Cardiac muscle cell (in vitro differentiated cells and primary cell): Measurements from ENCODE around the gene DLL4. TPM values are rescaled to one million over a fixed set of nuclear protein-coding genes. Genes with fewer than 3 reads are reported as not detected.

Experiments used
- DNase-seq, 2 donors: peaks; one replicate each; pipeline versions ENCODE4 v3.0.0 to v3.0.0-alpha.2; 2010 to 2017; ENCODE audit warnings: low read depth in 1 of 2, low spot score in 1 of 2
- H3K27ac ChIP-seq: fragments of 200-600 bp; sonication (generic); 2 replicates; pipeline ENCODE4 v1.5.1; 2016
- H3K27me3 ChIP-seq: fragments of 200-600 bp; sonication (generic); 2 replicates; pipeline ENCODE4 v1.6.0; 2016; ENCODE audit warnings: control low read depth
- H3K36me3 ChIP-seq: fragments of 200-600 bp; sonication (generic); 2 replicates; pipeline ENCODE4 v1.5.1; 2016; ENCODE audit warnings: control low read depth
- H3K4me1 ChIP-seq: fragments of 200-600 bp; sonication (generic); 2 replicates; pipeline ENCODE4 v1.8.1; 2017; ENCODE audit warnings: low read depth, mild to moderate bottlenecking, mixed run types
- H3K4me3 ChIP-seq: fragments of 200-600 bp; sonication (generic); 2 replicates; pipeline ENCODE4 v1.5.1; 2016; ENCODE audit warnings: mild to moderate bottlenecking
- H3K9me3 ChIP-seq: fragments of 200-600 bp; sonication (generic); 2 replicates; pipeline ENCODE4 v1.5.1; 2017; ENCODE audit warnings: low read depth, mild to moderate bottlenecking, control low read depth
- polyA plus RNA-seq: library from polyadenylated mRNA; unstranded; fragments of >200 nt; fragmentation: Nextera tagmentation; extraction: Ambion mirVana; gene quantifications from 2 replicates; pipeline ENCODE4 v1.2.1, GENCODE V29; 2016
- total RNA-seq: library from RNA; depleted of rRNA; stranded (reverse); fragments of >200 nt; gene quantifications from 2 replicates; pipeline ENCODE4 v1.2.3, GENCODE V29; 2016
- TF ChIP-seq, protein P1 (sequence below): IDR thresholded peaks from 2 replicates; pipeline ENCODE4 v1.5.1; 2012; ENCODE audit warnings: low read depth, mild to moderate bottlenecking, low read length

The DLL4 gene
- total and polyA plus RNA-seq, 2 experiments from 2014 or later, result 0.71 TPM; not detected in 1

GRCh38 chr15:40925495-40925862 is 3.7 kb upstream of the DLL4 start:
- H3K4me3 ChIP-seq, result peak overlapping the region; percentile 31
- H3K27ac ChIP-seq, result no peak overlapping the region
- DNase-seq, result no peak
- peaks cover 11% of the 10 kb centered on the region for H3K4me1 ChIP-seq
- no peaks in the 10 kb centered on the region for H3K36me3 ChIP-seq
- H3K27me3 ChIP-seq, result peaks cover 93% of the 10 kb centered on the region
- H3K9me3 ChIP-seq, result no peaks in the 10 kb centered on the region
- TF ChIP-seq, protein P1, sequence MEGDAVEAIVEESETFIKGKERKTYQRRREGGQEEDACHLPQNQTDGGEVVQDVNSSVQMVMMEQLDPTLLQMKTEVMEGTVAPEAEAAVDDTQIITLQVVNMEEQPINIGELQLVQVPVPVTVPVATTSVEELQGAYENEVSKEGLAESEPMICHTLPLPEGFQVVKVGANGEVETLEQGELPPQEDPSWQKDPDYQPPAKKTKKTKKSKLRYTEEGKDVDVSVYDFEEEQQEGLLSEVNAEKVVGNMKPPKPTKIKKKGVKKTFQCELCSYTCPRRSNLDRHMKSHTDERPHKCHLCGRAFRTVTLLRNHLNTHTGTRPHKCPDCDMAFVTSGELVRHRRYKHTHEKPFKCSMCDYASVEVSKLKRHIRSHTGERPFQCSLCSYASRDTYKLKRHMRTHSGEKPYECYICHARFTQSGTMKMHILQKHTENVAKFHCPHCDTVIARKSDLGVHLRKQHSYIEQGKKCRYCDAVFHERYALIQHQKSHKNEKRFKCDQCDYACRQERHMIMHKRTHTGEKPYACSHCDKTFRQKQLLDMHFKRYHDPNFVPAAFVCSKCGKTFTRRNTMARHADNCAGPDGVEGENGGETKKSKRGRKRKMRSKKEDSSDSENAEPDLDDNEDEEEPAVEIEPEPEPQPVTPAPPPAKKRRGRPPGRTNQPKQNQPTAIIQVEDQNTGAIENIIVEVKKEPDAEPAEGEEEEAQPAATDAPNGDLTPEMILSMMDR, result no peak

DNA sequence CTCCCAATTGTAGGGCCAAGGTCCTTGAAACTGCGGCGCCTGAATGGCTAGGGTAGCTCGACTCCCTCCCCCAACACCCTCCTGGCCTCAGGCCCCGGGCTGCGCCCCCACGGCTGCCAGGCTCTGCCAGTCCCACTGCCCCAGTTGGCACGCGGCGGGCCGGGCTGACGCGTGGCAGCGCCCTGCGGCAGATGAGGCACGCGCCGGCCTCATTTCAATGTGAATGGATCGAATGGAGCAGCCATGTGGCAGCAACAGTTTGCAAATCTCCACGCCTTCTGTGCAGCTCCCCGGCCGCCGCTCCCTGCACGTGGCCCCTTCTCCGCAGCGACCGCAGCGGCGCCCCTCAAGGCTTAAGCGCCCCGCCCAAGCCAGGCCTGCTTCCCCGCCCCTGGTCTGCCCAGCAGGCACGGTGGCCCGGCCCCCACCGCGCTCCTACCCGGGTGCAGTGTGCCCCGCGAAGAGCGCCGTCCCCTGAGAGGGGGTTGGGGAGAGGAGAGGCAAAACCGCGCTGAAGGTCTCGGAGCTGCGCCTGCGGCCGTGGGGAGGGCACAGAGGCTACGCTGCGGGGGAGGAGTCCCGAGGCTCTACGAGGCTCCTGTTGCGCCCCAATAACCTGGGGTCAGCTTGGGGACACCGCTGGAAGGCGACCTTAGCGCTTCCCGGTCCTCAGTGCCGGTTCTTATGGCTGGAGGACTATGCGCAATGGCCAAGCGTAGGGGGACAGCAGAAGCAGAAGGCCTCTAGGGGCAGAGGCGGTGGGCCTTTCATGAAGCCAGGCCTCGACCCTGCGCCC is 3.1 kb upstream of the DLL4 start:
- Histone ChIP-seq H3K27me3 (peaks cover 99% of the 10 kb centered on the region), H3K27ac (no peak overlapping the region), H3K36me3 (no peaks in the 10 kb centered on the region), H3K4me3 (peak overlapping the region; percentile 31), H3K4me1 (peaks cover 11% of the 10 kb centered on the region), H3K9me3 (no peaks in the 10 kb centered on the region)
- DNase-seq, result peak in 1 of 2 donors; percentile 49
- TF ChIP-seq, protein P1, result no peak

GRCh38 chr15:40926659-40927494 is 2.3 kb upstream of the DLL4 start:
- no peaks in the 10 kb centered on the region for H3K36me3 ChIP-seq
- peaks cover 100% of the 10 kb centered on the region for H3K27me3 ChIP-seq
- DNase-seq, result no peak
- no peaks in the 10 kb centered on the region for H3K9me3 ChIP-seq
- H3K27ac ChIP-seq, result no peak overlapping the region
- peaks cover 11% of the 10 kb centered on the region for H3K4me1 ChIP-seq
- H3K4me3 ChIP-seq, result no peak overlapping the region
- TF ChIP-seq, protein P1, result no peak

GRCh38 chr15:40927495-40927872 is 1.7 kb upstream of the DLL4 start:
- Histone ChIP-seq H3K4me1 (peaks cover 11% of the 10 kb centered on the region), H3K9me3 (no peaks in the 10 kb centered on the region), H3K36me3 (no peaks in the 10 kb centered on the region), H3K27ac (no peak overlapping the region), H3K4me3 (no peak overlapping the region), H3K27me3 (peaks cover 100% of the 10 kb centered on the region)
- no peak for DNase-seq
- TF ChIP-seq, protein P1, result no peak

GRCh38 chr15:40927873-40928806 is 1.0 kb upstream of the DLL4 start:
- H3K4me3 ChIP-seq, result peak overlapping the region; percentile 41
- H3K27me3 ChIP-seq, result peaks cover 100% of the 10 kb centered on the region
- H3K9me3 ChIP-seq, result no peaks in the 10 kb centered on the region
- no peak for DNase-seq
- no peaks in the 10 kb centered on the region for H3K36me3 ChIP-seq
- peaks cover 11% of the 10 kb centered on the region for H3K4me1 ChIP-seq
- TF ChIP-seq, protein P1, result no peak
- no peak overlapping the region for H3K27ac ChIP-seq
